HEK293 (cell line): ENCODE measurements around the gene ZNF587.
"Not testable (repeated sequence)": the region's sequence is repeated elsewhere in the genome, so short reads cannot be mapped to it uniquely, and the experiment has no call there.

Experiments
- CTCF ChIA-PET: fragments of 350-600 bp; formaldehyde crosslinking; extraction: SDS; loops from one replicate; lab custom pipeline; 2021; ENCODE audit warnings: antibody characterized with exemption; lab: Yijun Ruan, JAX
- POLR2A ChIA-PET: fragments of 300-600 bp; formaldehyde crosslinking; extraction: SDS; loops from one replicate; lab custom pipeline; 2020; ENCODE audit warnings: antibody characterized with exemption, inconsistent platforms; lab: Yijun Ruan, JAX
- H3K27ac ChIP-seq: fragments of 200-500 bp; sonication (Bioruptor generic); 2 replicates; pipeline ENCODE4 v1.5.1; 2014; ENCODE audit warnings: low read depth, low read length, control low read depth, inconsistent platforms; ENCODE audit errors: extremely low read depth
- H3K36me3 ChIP-seq, 2 experiments: fragments of 200-500 bp in 1 of 2; sonication (Bioruptor generic) in 1 of 2; 1 replicate in 1 of 2; 2 replicates in 1 of 2; pipeline ENCODE4 v1.5.1; 2014 to 2017; ENCODE audit warnings: inconsistent platforms in 2 of 2, low read length in 2 of 2; ENCODE audit not compliant: control insufficient read depth in 2 of 2, insufficient read depth in 1 of 2
- H3K4me1 ChIP-seq: fragments of 200-500 bp; sonication (Bioruptor generic); 2 replicates; pipeline ENCODE4 v1.5.1; 2014; ENCODE audit warnings: mild to moderate bottlenecking, low read length, inconsistent platforms; ENCODE audit not compliant: control insufficient read depth, insufficient read depth
- H3K4me3 ChIP-seq: 2 replicates; pipeline ENCODE4 v1.5.1; 2011; ENCODE audit warnings: low read depth, mild to moderate bottlenecking, control low read depth, low read length, moderate library complexity
- H3K9me3 ChIP-seq: fragments of 200-500 bp; sonication (Bioruptor generic); 2 replicates; pipeline ENCODE4 v1.5.1; 2014; ENCODE audit warnings: low read depth, low read length, inconsistent platforms; ENCODE audit not compliant: control insufficient read depth, insufficient read depth
- GFI1B ChIP-seq: fragments of 450-650 bp; formaldehyde crosslinking; IDR thresholded peaks from 2 replicates; pipeline ENCODE4 v1.5.1; 2016; ENCODE audit warnings: missing biosample characterization, missing genetic modification characterization
- PRDM2 ChIP-seq: fragments of 450-650 bp; formaldehyde crosslinking; IDR thresholded peaks from 2 replicates; pipeline ENCODE4 v1.5.1; 2016; ENCODE audit warnings: missing biosample characterization, missing genetic modification characterization, borderline replicate concordance
- ZIC2 ChIP-seq: fragments of 450-650 bp; formaldehyde crosslinking; IDR thresholded peaks from 2 replicates; pipeline ENCODE4 v1.5.1; 2016; ENCODE audit warnings: missing biosample characterization, missing genetic modification characterization
- ZNF169 ChIP-seq: fragments of 450-650 bp; formaldehyde crosslinking; IDR thresholded peaks from 2 replicates; pipeline ENCODE4 v1.5.1; 2016; ENCODE audit warnings: missing biosample characterization, missing genetic modification characterization
- ZNF202 ChIP-seq: fragments of 450-650 bp; formaldehyde crosslinking; IDR thresholded peaks from 2 replicates; pipeline ENCODE4 v1.5.1; 2016; ENCODE audit warnings: missing biosample characterization, missing genetic modification characterization, borderline replicate concordance
- ZNF423 ChIP-seq: fragments of 450-650 bp; formaldehyde crosslinking; IDR thresholded peaks from 2 replicates; pipeline ENCODE4 v1.5.1; 2016; ENCODE audit warnings: missing biosample characterization, missing genetic modification characterization
- ZNF48 ChIP-seq: fragments of 450-650 bp; formaldehyde crosslinking; IDR thresholded peaks from 2 replicates; pipeline ENCODE4 v1.5.1; 2016; ENCODE audit warnings: missing biosample characterization, missing genetic modification characterization
- ZNF837 ChIP-seq: fragments of 450-650 bp; formaldehyde crosslinking; IDR thresholded peaks from 2 replicates; pipeline ENCODE4 v1.5.1; 2016; ENCODE audit warnings: missing biosample characterization, missing genetic modification characterization
- ZSCAN4 ChIP-seq: fragments of 450-650 bp; formaldehyde crosslinking; IDR thresholded peaks from 2 replicates; pipeline ENCODE4 v1.5.1; 2017; ENCODE audit warnings: missing biosample characterization, missing genetic modification characterization
- TF ChIP-seq, protein P1 (sequence below): fragments of 450-650 bp; formaldehyde crosslinking; IDR thresholded peaks from 2 replicates; pipeline ENCODE4 v1.5.1; 2016; ENCODE audit warnings: missing biosample characterization, missing genetic modification characterization
- TF ChIP-seq, protein P2 (sequence below): fragments of 450-650 bp; formaldehyde crosslinking; IDR thresholded peaks from 2 replicates; pipeline ENCODE4 v1.5.1; 2017; ENCODE audit warnings: missing biosample characterization, missing genetic modification characterization
- TF ChIP-seq, protein P3 (sequence below): sonication (generic); formaldehyde crosslinking; IDR thresholded peaks from 2 replicates; pipeline ENCODE4 v1.8.1; 2022; ENCODE audit warnings: mild to moderate bottlenecking, moderate library complexity, missing genetic modification reagents

The ZNF587 gene

DNA sequence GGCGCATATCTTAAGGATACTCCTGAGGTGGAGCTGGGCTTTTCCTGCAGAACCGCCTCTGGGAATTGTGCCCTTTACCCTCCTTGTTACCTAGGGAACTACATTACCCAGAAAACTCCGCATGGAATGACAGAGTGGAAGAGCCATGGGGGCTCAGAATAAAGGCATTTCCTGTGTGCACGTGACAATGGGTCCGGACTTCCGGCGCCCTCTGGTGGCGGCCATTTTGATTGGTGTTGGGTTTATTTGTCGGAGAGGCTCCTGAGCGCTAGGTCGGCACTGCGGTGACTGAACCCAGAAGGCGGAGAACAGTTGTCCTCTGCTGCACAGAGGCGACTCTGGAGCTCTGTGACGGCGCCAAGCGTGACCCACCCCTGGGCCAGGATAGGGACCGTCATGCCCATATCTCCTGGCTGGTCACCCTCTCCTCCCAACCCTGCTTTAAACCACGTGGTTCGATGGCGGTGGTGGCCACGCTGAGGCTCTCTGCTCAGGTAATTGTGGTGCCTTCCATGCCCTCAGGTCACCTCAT, 19.5 kb upstream of the ZNF587 start, which contains the start of gene ZNF587B (continued):
- TF ChIP-seq PRDM2 (tag by site-specific recombination): no peak
- TF ChIP-seq, protein P1, sequence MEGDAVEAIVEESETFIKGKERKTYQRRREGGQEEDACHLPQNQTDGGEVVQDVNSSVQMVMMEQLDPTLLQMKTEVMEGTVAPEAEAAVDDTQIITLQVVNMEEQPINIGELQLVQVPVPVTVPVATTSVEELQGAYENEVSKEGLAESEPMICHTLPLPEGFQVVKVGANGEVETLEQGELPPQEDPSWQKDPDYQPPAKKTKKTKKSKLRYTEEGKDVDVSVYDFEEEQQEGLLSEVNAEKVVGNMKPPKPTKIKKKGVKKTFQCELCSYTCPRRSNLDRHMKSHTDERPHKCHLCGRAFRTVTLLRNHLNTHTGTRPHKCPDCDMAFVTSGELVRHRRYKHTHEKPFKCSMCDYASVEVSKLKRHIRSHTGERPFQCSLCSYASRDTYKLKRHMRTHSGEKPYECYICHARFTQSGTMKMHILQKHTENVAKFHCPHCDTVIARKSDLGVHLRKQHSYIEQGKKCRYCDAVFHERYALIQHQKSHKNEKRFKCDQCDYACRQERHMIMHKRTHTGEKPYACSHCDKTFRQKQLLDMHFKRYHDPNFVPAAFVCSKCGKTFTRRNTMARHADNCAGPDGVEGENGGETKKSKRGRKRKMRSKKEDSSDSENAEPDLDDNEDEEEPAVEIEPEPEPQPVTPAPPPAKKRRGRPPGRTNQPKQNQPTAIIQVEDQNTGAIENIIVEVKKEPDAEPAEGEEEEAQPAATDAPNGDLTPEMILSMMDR (tag by site-specific recombination): 0 out of 2 replicates have a peak, but pooled peaks have one; percentile 32

DNA sequence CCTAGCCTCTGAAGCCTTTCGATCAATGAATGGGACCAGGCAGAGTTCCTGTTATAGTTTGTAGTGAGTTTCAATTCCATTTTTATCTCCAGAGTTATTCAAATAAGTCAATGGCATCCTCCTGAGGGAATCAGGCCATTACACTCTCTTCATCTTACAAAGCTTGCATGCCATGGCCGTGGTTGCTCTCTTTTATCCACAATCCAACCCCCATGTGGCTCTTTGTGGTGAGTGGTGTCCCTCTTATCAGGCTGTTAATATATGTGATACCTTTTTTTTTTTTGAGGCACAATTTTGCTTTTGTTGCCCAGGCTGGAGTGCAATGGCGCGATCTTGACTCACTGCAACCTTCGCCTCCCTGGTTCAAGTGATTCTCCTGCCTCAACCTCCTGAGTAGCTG, 12.7 kb upstream of the ZNF587 start:
- H3K9me3 ChIP-seq, H3K4me1 ChIP-seq, CTCF ChIA-PET, H3K27ac ChIP-seq, H3K4me3 ChIP-seq: not testable (repeated sequence)
- H3K36me3 ChIP-seq: peaks cover 19 to 43% of the 10 kb centered on the region in 2 experiments; a peak in 2 of 3 replicates
- POLR2A ChIA-PET: interaction anchor here (0.6 kb wide), 1 partner anchor 13 kb away, joined by 4 read pairs; no protein-coding TSS in a partner anchor

DNA sequence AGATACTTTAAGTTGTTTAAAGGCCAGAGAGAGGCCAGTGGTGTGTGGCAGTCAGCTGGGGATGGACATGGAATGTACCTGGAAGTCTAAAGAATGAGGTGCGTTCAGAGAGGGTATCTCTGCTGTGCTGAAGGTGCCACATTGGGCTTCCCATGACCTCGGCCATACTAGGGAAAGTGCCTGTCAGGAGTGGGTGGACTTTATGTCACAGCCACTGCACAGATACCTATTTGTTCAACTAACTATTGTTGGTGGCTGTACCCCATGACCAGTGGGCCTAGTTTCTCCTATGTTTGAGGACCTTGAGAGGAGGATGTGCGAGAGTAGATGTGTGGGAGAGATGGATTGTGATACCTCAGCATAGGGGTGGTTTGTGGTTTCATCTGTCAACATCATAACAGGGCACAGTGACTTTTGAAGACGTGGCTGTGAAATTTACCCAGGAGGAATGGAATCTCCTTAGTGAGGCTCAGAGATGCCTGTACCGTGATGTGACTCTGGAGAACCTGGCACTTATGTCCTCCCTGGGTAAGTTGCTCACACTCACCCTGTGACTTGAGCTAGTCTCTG, 11.0 kb upstream of the ZNF587 start:
- CTCF ChIA-PET, H3K9me3 ChIP-seq, H3K27ac ChIP-seq, H3K4me1 ChIP-seq, POLR2A ChIA-PET, H3K4me3 ChIP-seq: not testable (repeated sequence)
- peaks cover 26 to 52% of the 10 kb centered on the region in 2 experiments; a peak in 2 of 3 replicates for H3K36me3 ChIP-seq

DNA sequence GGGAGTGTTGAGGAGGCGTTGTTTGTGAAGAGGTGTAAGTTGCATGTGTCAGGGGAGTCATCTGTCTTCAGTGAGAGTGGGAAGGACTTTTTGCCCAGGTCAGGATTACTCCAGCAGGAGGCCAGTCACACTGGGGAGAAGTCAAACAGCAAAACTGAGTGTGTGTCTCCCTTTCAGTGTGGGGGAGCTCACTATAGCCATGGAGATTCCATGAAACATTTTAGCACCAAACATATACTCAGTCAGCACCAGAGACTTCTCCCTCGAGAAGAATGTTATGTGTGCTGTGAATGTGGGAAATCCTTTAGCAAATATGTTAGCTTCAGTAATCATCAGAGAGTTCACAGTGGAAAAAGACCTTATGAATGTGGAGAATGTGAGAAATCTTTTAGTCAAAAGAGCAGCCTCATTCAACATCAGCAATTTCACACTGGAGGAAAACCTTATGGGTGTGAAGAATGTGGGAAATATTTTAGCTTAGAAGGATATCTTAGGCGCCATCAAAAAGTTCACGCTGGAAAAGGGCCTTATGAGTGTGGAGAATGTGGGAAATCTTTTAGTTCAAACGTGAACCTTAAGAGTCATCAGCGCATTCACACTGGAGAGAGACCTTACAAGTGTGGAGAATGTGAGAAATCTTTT, 8.4 kb upstream of the ZNF587 start:
- Histone ChIP-seq H3K9me3 (no peaks in the 10 kb centered on the region), H3K4me1 (no peaks in the 10 kb centered on the region), H3K27ac (no peak overlapping the region), H3K4me3 (no peak overlapping the region), H3K36me3 (peaks cover 46 to 66% of the 10 kb centered on the region in 2 experiments)
- CTCF ChIA-PET: no interaction called here
- POLR2A ChIA-PET: no interaction called here
- TF ChIP-seq, protein P2, sequence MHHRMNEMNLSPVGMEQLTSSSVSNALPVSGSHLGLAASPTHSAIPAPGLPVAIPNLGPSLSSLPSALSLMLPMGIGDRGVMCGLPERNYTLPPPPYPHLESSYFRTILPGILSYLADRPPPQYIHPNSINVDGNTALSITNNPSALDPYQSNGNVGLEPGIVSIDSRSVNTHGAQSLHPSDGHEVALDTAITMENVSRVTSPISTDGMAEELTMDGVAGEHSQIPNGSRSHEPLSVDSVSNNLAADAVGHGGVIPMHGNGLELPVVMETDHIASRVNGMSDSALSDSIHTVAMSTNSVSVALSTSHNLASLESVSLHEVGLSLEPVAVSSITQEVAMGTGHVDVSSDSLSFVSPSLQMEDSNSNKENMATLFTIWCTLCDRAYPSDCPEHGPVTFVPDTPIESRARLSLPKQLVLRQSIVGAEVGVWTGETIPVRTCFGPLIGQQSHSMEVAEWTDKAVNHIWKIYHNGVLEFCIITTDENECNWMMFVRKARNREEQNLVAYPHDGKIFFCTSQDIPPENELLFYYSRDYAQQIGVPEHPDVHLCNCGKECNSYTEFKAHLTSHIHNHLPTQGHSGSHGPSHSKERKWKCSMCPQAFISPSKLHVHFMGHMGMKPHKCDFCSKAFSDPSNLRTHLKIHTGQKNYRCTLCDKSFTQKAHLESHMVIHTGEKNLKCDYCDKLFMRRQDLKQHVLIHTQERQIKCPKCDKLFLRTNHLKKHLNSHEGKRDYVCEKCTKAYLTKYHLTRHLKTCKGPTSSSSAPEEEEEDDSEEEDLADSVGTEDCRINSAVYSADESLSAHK (tag by site-specific recombination): no peak
- TF ChIP-seq ZNF202 (tag by site-specific recombination) (no peak), ZIC2 (tag by site-specific recombination) (no peak), ZNF837 (tag by site-specific recombination) (no peak), ZNF169 (tag by site-specific recombination) (no peak), ZNF48 (tag by site-specific recombination) (no peak), ZSCAN4 (no peak), GFI1B (tag by site-specific recombination) (no peak), ZNF423 (tag by site-specific recombination) (no peak)
- TF ChIP-seq, protein P3, sequence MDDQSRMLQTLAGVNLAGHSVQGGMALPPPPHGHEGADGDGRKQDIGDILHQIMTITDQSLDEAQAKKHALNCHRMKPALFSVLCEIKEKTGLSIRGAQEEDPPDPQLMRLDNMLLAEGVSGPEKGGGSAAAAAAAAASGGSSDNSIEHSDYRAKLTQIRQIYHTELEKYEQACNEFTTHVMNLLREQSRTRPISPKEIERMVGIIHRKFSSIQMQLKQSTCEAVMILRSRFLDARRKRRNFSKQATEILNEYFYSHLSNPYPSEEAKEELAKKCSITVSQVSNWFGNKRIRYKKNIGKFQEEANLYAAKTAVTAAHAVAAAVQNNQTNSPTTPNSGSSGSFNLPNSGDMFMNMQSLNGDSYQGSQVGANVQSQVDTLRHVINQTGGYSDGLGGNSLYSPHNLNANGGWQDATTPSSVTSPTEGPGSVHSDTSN (CRISPR knock-in tag): no peak
